Neural cell (in vitro differentiated cells): Measurements from ENCODE around the gene LYPLA2. TPM values are rescaled to one million over a fixed set of nuclear protein-coding genes. Genes with fewer than 3 reads are reported as not detected.

Experiments
- polyA plus RNA-seq: library from polyadenylated mRNA; depleted of rRNA; stranded (reverse); fragments of >200 nt; gene quantifications from 2 replicates; pipeline ENCODE4 v1.2.3, GENCODE V29; 2014

Gene LYPLA2
- polyA plus RNA-seq, 1 donor from 2014 or later = 107 TPM

Other genes with a start within 250 kb of the LYPLA2 start
- 8.0 and 10.2 TPM in 2 replicates for gene ID3, start 231.6 kb upstream of the LYPLA2 start, polyA plus RNA-seq
- gene RPL11, start 99.3 kb upstream of the LYPLA2 start, polyA plus RNA-seq = 1,052 and 1,136 TPM in 2 replicates
- 20.0 and 25.7 TPM in 2 replicates for gene ELOA, start 47.7 kb upstream of the LYPLA2 start, polyA plus RNA-seq
- gene PITHD1, start 12.7 kb upstream of the LYPLA2 start, polyA plus RNA-seq = 242 and 267 TPM in 2 replicates
- gene GALE, start 9.6 kb downstream of the LYPLA2 start, polyA plus RNA-seq = 109 and 130 TPM in 2 replicates
- 27.6 and 29.1 TPM in 2 replicates for gene HMGCL, start 34.3 kb downstream of the LYPLA2 start, polyA plus RNA-seq
- gene FUCA1, start 77.1 kb downstream of the LYPLA2 start, polyA plus RNA-seq = 38.5 and 50.6 TPM in 2 replicates
- gene CNR2, start 122.2 kb downstream of the LYPLA2 start, polyA plus RNA-seq = not detected in 2 replicates
- gene PNRC2, start 168.7 kb downstream of the LYPLA2 start, polyA plus RNA-seq = 97.1 and 100 TPM in 2 replicates
- gene SRSF10, start 189.2 kb downstream of the LYPLA2 start, polyA plus RNA-seq = 165 and 201 TPM in 2 replicates